GM12891 (cell line): Measurements from ENCODE around the gene EHMT2.

Experiments used
- POLR2A ChIP-seq: IDR thresholded peaks from 2 replicates; pipeline ENCODE4 v1.6.1; 2011; ENCODE audit warnings: low read depth, low read length, control low read depth
- POLR2AphosphoS5 ChIP-seq: IDR thresholded peaks from 2 replicates; pipeline ENCODE4 v1.6.1; 2011; ENCODE audit warnings: low read depth, low read length, control low read depth

GRCh38 chr6:31907158-31907813, 9.8 kb upstream of the EHMT2 start:
- TF ChIP-seq POLR2AphosphoS5 (no peak), POLR2A (no peak)
